GM19463 (cell line): ENCODE data around the gene USP8.

ENCODE experiments used
- ATAC-seq: cut with Tn5 transposase; IDR thresholded peaks from one replicate; pipeline ENCODE4 v1.9.1; 2021; ENCODE audit warnings: mild to moderate bottlenecking, moderate library complexity; ENCODE audit not compliant: unreplicated experiment

Gene USP8

GRCh38 chr15:50531766-50532165, 107.6 kb downstream of the USP8 start:
- no peak for ATAC-seq

GRCh38 chr15:50542887-50543210, 118.6 kb downstream of the USP8 start:
- ATAC-seq, result no peak

GRCh38 chr15:50543556-50543955, 119.4 kb downstream of the USP8 start:
- no peak for ATAC-seq

- ATAC-seq, result no peak
Observed at GRCh38 chr15:50544368-50544767, 120.2 kb downstream of the USP8 start.

GRCh38 chr15:50546566-50546965, 122.4 kb downstream of the USP8 start, which contains the start of gene USP50:
USP50 (minus strand) TSS chr15:50546666; CDS start chr15:50546525, 141 bp downstream.
- no peak for ATAC-seq

- no peak for ATAC-seq
Observed at GRCh38 chr15:50549326-50549725, 125.1 kb downstream of the USP8 start.

- no peak for ATAC-seq
Observed at GRCh38 chr15:50552238-50552637, 128.0 kb downstream of the USP8 start.

GRCh38 chr15:50556642-50557371, 132.6 kb downstream of the USP8 start:
- no peak for ATAC-seq

GRCh38 chr15:50558012-50558411, 133.8 kb downstream of the USP8 start:
- ATAC-seq, result no peak

- ATAC-seq, result no peak
Observed at GRCh38 chr15:50562735-50563640, 138.8 kb downstream of the USP8 start.

- ATAC-seq, result no peak
Observed at GRCh38 chr15:50563756-50564155, 139.6 kb downstream of the USP8 start.
